ENCODE measurements around the gene CACNA1D.
A peak's percentile ranks its signal among the peaks of the same experiment; 100 is the strongest.

CACNA1D gene

DNA sequence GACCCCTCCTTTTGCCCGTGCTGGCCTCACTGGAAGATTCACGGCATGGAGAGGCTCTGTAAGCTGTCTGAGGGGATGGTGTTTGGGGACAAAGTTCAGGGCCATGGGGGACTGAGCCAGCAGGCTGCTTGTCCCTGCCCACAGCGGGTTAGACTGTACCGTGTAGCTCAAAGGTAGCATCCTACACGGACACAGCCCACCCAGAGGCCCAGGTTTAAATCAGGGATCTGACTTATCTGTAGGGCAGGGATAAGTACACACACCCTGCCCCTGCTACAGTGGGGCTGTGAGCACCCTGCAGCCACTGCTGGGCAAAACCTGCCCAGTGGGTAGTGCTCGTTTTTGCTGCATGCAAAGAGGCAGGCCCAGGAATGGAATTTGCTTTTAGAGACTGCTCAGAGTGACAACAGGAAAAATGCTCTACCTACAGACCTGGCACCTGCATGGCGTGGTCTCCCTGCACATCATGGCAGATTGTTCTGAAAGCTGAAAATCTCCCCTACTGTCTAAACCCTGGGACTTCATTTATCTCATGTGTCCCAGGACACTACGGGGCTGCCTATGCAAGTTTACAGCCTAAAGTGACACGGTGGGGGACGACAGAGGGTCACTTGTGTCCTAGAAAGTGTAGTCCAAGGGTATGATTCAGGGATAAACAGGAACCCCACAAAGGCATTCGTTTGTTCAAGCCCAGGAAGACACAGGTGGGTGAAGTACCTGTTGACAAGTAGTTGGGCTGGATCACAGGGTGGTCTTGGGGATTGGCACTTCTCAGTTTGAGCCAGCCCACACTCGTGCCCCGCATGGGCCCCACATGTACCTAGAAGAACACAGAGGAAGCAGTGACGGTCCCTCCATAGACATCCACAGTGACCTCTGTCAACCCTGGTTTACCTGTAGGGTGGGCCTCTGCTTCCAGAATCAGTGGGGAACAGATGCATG is 324.1 kb downstream of the CACNA1D start:
- Histone ChIP-seq H3K4me3 (no peak overlapping the region), H3K27ac (no peak overlapping the region)
- TF ChIP-seq CTCF (IDR thresholded peaks at IDR 0.05), result no peak
- peak; percentile 60 for DNase-seq (ENCODE audit: low spot score)

DNA sequence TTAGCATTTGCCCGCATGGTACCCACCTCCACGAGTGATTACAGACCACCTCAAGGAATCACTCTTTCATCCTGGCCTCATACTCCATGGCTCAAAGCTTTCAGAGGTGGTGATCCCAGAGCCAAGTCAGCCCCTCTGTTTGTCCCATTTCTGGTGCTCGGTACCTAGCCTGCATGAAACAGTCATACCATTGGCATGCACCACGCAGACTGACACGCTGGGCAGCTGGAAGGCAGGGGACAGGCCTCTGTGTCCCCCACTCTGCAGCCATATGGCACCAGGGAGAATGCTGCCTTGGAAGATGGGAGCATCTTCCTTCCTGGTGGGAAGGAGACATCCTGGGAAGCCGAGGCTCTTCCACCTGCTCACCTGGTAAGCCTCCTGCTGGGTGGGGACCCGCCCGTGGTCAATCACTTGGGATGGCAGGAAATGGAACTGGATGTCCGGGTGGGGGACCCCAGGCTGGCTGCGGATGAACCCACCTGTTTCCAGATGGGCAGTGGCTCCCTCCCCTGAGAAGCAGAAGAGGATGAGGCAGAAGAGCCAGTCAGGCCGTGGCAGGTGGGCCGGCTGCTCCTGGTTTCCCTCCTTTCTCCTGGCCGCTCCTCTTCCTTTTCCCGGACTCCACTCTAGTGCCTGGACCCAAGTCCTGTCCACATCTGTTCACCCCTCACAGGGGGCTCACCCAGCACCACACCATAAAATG is 324.9 kb downstream of the CACNA1D start:
- DNase-seq (ENCODE audit: low spot score), result peak; percentile 33
- no peak overlapping the region for H3K4me3 ChIP-seq
- no peak overlapping the region for H3K27ac ChIP-seq
- TF ChIP-seq CTCF (IDR thresholded peaks at IDR 0.05), result no peak

- peak; percentile 53 for DNase-seq (ENCODE audit: low spot score)
- TF ChIP-seq CTCF (IDR thresholded peaks at IDR 0.05), result no peak
- no peak overlapping the region for H3K4me3 ChIP-seq
- H3K27ac ChIP-seq, result no peak overlapping the region
These were observed 325.7 kb downstream of the CACNA1D start for GRCh38 chr3:53820084-53820483.

DNA sequence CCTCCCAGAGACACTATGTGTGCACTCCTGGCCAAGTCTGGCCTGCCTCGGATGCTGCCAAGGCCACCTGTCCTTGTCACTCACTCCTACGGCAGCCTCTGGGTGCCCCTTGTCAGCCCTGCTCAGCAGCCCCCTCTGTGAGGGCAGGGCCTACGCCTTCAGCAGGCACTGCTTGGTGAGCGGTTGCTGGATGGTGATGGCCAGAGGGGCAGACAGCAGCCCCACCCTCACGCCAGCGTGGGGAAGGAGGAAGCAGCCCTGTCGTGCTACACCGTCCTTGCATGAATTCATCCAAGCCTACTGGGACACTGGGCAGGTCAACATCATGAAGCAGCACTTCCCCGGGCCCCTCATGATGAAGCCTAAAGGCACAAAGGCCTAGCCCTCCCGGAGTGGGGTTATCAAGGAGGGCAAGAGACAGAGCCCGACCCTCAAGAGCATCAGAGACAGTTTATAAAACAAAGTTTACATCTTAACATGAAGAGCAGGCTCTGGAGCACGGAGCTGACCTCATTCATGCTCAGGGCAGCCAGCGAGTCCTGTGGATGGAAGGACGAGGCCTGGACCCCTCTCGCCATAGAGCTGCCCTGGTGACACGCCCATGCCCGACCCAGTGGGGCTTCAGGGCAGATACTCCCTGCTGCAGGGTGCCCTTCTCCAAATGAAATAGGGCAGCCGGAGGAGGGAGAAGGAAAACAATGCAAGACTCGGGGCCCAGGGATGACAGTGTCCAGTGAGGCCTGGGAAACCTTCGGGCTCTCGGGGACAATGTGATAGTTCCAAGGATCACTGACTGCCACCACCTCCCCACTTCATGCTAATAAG is 326.6 kb downstream of the CACNA1D start:
- TF ChIP-seq CTCF (IDR thresholded peaks at IDR 0.05), result no peak
- Histone ChIP-seq H3K4me3 (no peak overlapping the region), H3K27ac (no peak overlapping the region)
- peak; percentile 61 for DNase-seq (ENCODE audit: low spot score)

DNA sequence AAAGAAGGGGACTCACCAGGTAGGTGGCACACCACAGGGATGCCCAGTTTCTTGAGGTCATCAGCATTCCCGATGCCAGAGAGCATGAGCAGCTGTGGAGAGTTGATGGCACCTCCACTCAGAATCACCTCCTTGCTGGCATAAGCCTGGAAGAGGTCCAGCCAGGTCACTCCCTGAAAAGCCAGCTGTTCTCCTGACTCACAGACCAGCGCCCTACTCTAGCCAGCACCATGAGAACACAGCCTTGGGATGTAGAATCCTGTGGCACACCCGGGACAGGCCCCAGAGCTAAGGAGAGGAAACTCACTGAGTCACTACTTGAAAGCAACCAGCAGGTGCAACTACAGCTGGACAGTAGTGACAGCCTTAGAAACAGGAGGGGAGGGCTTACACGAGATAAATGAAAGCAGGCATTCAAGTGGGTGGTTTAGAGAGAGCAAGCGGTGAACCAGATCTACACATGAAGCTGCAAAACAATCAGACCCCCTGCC is 327.3 kb downstream of the CACNA1D start:
- Histone ChIP-seq H3K4me3 (no peak overlapping the region), H3K27ac (no peak overlapping the region)
- no peak for TF ChIP-seq CTCF (IDR thresholded peaks at IDR 0.05)
- peak; percentile 60 for DNase-seq (ENCODE audit: low spot score)

DNA sequence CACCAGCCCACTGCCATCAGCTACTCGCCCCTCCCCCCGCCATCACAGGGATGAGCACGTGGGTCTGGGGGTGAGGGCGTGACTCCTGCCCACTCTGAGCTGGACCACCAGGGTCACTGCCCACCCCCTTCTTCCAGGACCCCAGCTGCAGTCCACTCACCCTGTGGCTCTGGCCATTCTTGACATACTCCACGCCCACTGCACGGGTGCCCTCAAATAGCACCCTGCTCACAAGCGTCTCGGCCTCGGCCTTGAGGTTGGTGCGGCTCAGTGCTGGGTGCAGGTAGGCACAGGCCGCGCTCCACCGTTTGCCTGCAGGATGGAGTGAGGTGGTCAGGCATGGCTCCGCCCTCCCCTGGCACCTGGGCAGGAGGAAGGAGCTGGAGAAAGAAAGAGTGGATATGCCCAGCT is 327.9 kb downstream of the CACNA1D start:
- Histone ChIP-seq H3K4me3 (no peak overlapping the region), H3K27ac (no peak overlapping the region)
- no peak for TF ChIP-seq CTCF (IDR thresholded peaks at IDR 0.05)
- DNase-seq (ENCODE audit: low spot score), result peak; percentile 46

Measured in coronary artery (tissue), 2 donors.